Activated T-cell treated with anti-CD3 and anti-CD28 coated beads, Interleukin-2, amount 50 U/mL, for 4 hours (primary cell): ENCODE measurements around the gene CPB1. TPM values are rescaled to one million over a fixed set of nuclear protein-coding genes. Genes with fewer than 3 reads are reported as not detected.
A peak's percentile ranks its signal among the peaks of the same experiment; 100 is the strongest.

ENCODE experiments used
- ATAC-seq, 2 donors: fragments of 200-7000 bp; cut with Tn5 transposase; one replicate each; pipeline ENCODE4 v1.10.0; 2021
- DNase-seq: peaks from one replicate; pipeline ENCODE4 v3.0.0-alpha.2; 2020
- H3K27me3 Mint-ChIP-seq: one replicate; pipeline ENCODE4 v1.8.0; 2021; ENCODE audit warnings: low read depth, mixed read lengths
- H3K36me3 Mint-ChIP-seq: one replicate; pipeline ENCODE4 v1.8.0; 2022; ENCODE audit warnings: mixed read lengths; ENCODE audit not compliant: insufficient read depth
- H3K4me1 Mint-ChIP-seq: one replicate; pipeline ENCODE4 v1.8.0; 2021; ENCODE audit warnings: low read depth, mixed read lengths
- H3K4me3 Mint-ChIP-seq: one replicate; pipeline ENCODE4 v1.8.0; 2021; ENCODE audit warnings: mild to moderate bottlenecking, moderate library complexity, mixed read lengths
- H3K9me3 Mint-ChIP-seq: one replicate; pipeline ENCODE4 v1.8.0; 2021; ENCODE audit warnings: mixed read lengths
- total RNA-seq, 3 donors: library from RNA; stranded (reverse); gene quantifications; one replicate each; pipeline ENCODE4 v1.2.1, GENCODE V29; 2021

Gene CPB1
- total RNA-seq, 3 donors from 2014 or later = 3.1 to 6.5 (median 5.9) TPM

GRCh38 chr3:148882288-148882687, 54.7 kb downstream of the CPB1 start:
- no peak overlapping the region for H3K4me3 Mint-ChIP-seq
- DNase-seq (no peak), ATAC-seq (no peak)
- H3K4me1 Mint-ChIP-seq = no peaks in the 10 kb centered on the region
- H3K27me3 Mint-ChIP-seq = peaks cover 3% of the 10 kb centered on the region
- H3K36me3 Mint-ChIP-seq = no peaks in the 10 kb centered on the region
- H3K9me3 Mint-ChIP-seq = no peaks in the 10 kb centered on the region

GRCh38 chr3:148883163-148883562, 55.6 kb downstream of the CPB1 start:
- DNase-seq (no peak), ATAC-seq (no peak)
- peaks cover 3% of the 10 kb centered on the region for H3K27me3 Mint-ChIP-seq

GRCh38 chr3:148884261-148884660, 56.6 kb downstream of the CPB1 start:
- Mint-ChIP-seq H3K4me1 (no peaks in the 10 kb centered on the region), H3K27me3 (peaks cover under 1% of the 10 kb centered on the region), H3K9me3 (no peaks in the 10 kb centered on the region), H3K36me3 (no peaks in the 10 kb centered on the region), H3K4me3 (no peak overlapping the region)
- ATAC-seq = no peak
- DNase-seq = no peak

More at GRCh38 chr3:148883163-148883562, 55.6 kb downstream of the CPB1 start:
- Mint-ChIP-seq H3K4me3 (no peak overlapping the region), H3K36me3 (no peaks in the 10 kb centered on the region), H3K4me1 (no peaks in the 10 kb centered on the region), H3K9me3 (no peaks in the 10 kb centered on the region)

GRCh38 chr3:148889828-148890227, 62.2 kb downstream of the CPB1 start:
- H3K4me3 Mint-ChIP-seq = no peak overlapping the region
- no peak for DNase-seq
- H3K9me3 Mint-ChIP-seq = no peaks in the 10 kb centered on the region
- no peaks in the 10 kb centered on the region for H3K4me1 Mint-ChIP-seq
- ATAC-seq = no peak
- no peaks in the 10 kb centered on the region for H3K36me3 Mint-ChIP-seq
- peaks cover 2% of the 10 kb centered on the region for H3K27me3 Mint-ChIP-seq

- DNase-seq = no peak
- H3K27me3 Mint-ChIP-seq = peaks cover 2% of the 10 kb centered on the region
- no peak for ATAC-seq
- no peaks in the 10 kb centered on the region for H3K4me1 Mint-ChIP-seq
- H3K36me3 Mint-ChIP-seq = no peaks in the 10 kb centered on the region
- H3K4me3 Mint-ChIP-seq = no peak overlapping the region
- no peaks in the 10 kb centered on the region for H3K9me3 Mint-ChIP-seq
These were observed 68.5 kb downstream of the CPB1 start for GRCh38 chr3:148896062-148896461.

- Mint-ChIP-seq H3K4me1 (no peaks in the 10 kb centered on the region), H3K4me3 (no peak overlapping the region), H3K9me3 (no peaks in the 10 kb centered on the region), H3K27me3 (peaks cover 15% of the 10 kb centered on the region), H3K36me3 (no peaks in the 10 kb centered on the region)
- ATAC-seq (no peak), DNase-seq (no peak)
These were observed 74.6 kb downstream of the CPB1 start for GRCh38 chr3:148901987-148902791.

GRCh38 chr3:148903022-148903442, 75.4 kb downstream of the CPB1 start:
- Mint-ChIP-seq H3K4me3 (no peak overlapping the region), H3K36me3 (no peaks in the 10 kb centered on the region), H3K9me3 (no peaks in the 10 kb centered on the region), H3K27me3 (peaks cover 17% of the 10 kb centered on the region), H3K4me1 (no peaks in the 10 kb centered on the region)
- ATAC-seq = peak; percentile 34 to 35
- no peak for DNase-seq

GRCh38 chr3:148903941-148904340, 76.3 kb downstream of the CPB1 start:
- Mint-ChIP-seq H3K9me3 (no peaks in the 10 kb centered on the region), H3K4me3 (no peak overlapping the region), H3K36me3 (no peaks in the 10 kb centered on the region), H3K27me3 (peaks cover 17% of the 10 kb centered on the region), H3K4me1 (no peaks in the 10 kb centered on the region)
- ATAC-seq (no peak), DNase-seq (no peak)

GRCh38 chr3:148906667-148907066, 79.1 kb downstream of the CPB1 start:
- Mint-ChIP-seq H3K4me3 (no peak overlapping the region), H3K4me1 (no peaks in the 10 kb centered on the region), H3K27me3 (peaks cover 28% of the 10 kb centered on the region), H3K9me3 (no peaks in the 10 kb centered on the region), H3K36me3 (no peaks in the 10 kb centered on the region)
- DNase-seq = no peak
- ATAC-seq = no peak

Other genes starting within 250 kb of the CPB1 start
- gene AGTR1, start 129.9 kb upstream of the CPB1 start, total RNA-seq = not detected
- gene CPA3, start 37.5 kb downstream of the CPB1 start, total RNA-seq = under 1 TPM in 1 of 3 donors, not detected in 2; 0.11 TPM
- gene GYG1, start 163.7 kb downstream of the CPB1 start, total RNA-seq = 10 to 100 TPM; 22.5 to 26.1 (median 22.9) TPM